Ishikawa (cell line): ENCODE measurements around the gene CPED1.

Source experiments
- CEBPB ChIP-seq: IDR thresholded peaks from 2 replicates; pipeline ENCODE4 v1.6.1; 2012
- CREB1 ChIP-seq: IDR thresholded peaks from 2 replicates; pipeline ENCODE4 v1.6.1; 2012; ENCODE audit warnings: low read depth
- EGR1 ChIP-seq: IDR thresholded peaks from 2 replicates; pipeline ENCODE4 v1.6.1; 2012
- EP300 ChIP-seq: IDR thresholded peaks from 2 replicates; pipeline ENCODE4 v1.6.1; 2012; ENCODE audit warnings: borderline replicate concordance
- FOXM1 ChIP-seq: IDR thresholded peaks from 2 replicates; pipeline ENCODE4 v1.6.1; 2012; ENCODE audit warnings: low read depth, borderline replicate concordance
- NFIC ChIP-seq: IDR thresholded peaks from 2 replicates; pipeline ENCODE4 v1.6.1; 2012
- RAD21 ChIP-seq: IDR thresholded peaks from 2 replicates; pipeline ENCODE4 v1.6.1; 2012; ENCODE audit warnings: low read depth
- REST ChIP-seq: IDR thresholded peaks from 2 replicates; pipeline ENCODE4 v1.6.1; 2012; ENCODE audit warnings: low read depth, mild to moderate bottlenecking
- TAF1 ChIP-seq: IDR thresholded peaks from 2 replicates; pipeline ENCODE4 v1.6.1; 2012; ENCODE audit warnings: low read depth, mild to moderate bottlenecking
- TCF12 ChIP-seq: IDR thresholded peaks from 2 replicates; pipeline ENCODE4 v1.6.1; 2012; ENCODE audit warnings: low read depth
- TEAD4 ChIP-seq: IDR thresholded peaks from 2 replicates; pipeline ENCODE4 v1.6.1; 2012
- USF1 ChIP-seq: IDR thresholded peaks from 2 replicates; pipeline ENCODE4 v1.6.1; 2012
- YY1 ChIP-seq: IDR thresholded peaks from 2 replicates; pipeline ENCODE4 v1.6.1; 2012; ENCODE audit warnings: low read depth
- ZBTB7A ChIP-seq: IDR thresholded peaks from 2 replicates; pipeline ENCODE4 v1.6.1; 2012; ENCODE audit warnings: low read depth
- TF ChIP-seq, protein P1 (sequence below): IDR thresholded peaks from 2 replicates; pipeline ENCODE4 v1.6.1; 2012

Gene CPED1

GRCh38 chr7:120942861-120943260 is 45.6 kb upstream of the CPED1 start:
- TF ChIP-seq CEBPB (no peak), REST (no peak), YY1 (no peak), CREB1 (no peak), EGR1 (no peak), ZBTB7A (no peak), USF1 (no peak), NFIC (no peak), TAF1 (no peak), EP300 (no peak), RAD21 (no peak), TCF12 (no peak), TEAD4 (no peak), FOXM1 (no peak)
- TF ChIP-seq, protein P1, sequence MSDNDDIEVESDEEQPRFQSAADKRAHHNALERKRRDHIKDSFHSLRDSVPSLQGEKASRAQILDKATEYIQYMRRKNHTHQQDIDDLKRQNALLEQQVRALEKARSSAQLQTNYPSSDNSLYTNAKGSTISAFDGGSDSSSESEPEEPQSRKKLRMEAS = no peak

DNA sequence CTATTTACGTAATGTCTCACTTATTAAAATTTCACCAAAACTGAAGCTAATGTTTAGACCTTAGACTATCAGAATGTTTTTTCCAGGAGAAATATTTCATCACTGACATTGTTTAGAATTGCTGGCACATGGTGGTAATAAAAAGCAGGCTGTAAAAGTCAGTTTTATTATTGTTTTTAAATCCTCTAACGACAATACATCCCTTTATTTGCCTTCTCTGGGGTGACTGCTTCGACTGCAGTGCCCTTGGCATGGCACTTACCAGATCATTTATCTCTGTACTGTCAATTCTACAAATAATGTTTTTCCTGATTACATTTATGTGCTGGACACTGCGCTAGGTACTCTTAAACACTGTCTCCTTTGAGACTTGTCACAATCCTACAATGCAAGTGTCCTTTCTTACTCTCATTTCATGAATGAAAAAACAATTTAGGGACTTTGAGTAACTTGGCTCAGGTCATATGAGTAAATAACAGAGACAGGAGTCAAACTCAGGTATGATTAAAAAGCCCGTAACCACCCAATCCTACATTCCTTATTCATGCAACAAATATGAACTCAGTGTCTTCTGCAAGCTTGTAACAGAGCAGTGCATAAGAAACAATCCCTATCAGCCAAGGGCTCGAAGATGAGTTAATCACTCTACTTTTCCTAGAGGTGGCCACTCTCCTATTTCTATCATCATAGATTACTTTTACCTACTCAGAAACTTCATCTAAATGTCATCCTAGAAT is 43.5 kb upstream of the CPED1 start:
- TF ChIP-seq NFIC (no peak), EGR1 (no peak), TAF1 (no peak), ZBTB7A (no peak), CEBPB (no peak), YY1 (no peak), TEAD4 (no peak)

DNA sequence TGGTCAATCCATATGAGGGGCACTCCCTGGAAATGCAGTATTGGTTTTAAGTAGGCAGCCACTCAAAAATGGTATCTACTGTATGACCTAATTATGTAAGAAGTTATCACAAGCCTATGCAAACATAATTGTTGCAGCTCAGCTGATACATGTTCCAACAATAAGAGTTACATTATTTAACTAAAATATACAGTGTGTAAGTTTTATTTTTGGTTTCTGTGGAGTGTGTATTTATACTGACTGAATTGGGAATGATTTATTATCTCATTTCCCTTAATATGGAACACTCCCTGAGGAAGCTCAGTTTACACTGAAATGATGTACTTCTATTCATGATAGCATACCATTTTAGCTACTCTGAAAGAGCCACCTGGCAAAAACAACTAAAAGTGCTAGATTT is 40.5 kb upstream of the CPED1 start:
- TF ChIP-seq EGR1 (no peak), TEAD4 (no peak), REST (no peak), RAD21 (no peak)
- TF ChIP-seq, protein P1 = no peak

DNA sequence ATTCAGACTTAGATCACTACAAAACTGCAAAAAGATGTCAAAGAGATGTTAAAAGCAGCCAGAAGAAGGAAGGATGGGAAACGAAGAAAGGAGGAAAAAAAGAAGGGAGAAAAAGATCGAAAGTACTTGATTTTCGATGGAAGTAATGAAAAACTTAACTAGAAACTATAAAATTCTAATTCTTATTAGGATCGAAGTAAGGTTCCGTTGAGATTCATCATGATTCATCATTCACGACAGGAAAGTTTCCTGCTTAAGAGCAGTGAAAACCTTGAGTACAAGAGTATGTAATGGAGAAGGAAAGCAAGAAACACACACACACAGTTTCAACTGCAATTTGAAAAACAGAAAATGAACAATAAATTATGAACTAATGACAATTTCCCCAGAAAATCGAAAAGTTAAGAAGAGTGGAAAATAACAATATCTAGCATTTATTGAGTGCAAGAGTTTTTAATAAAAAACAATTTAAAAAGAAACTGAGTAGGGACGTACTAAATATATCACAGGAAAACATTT is 39.1 kb upstream of the CPED1 start:
- TF ChIP-seq ZBTB7A = no peak
- no peak for TF ChIP-seq TAF1
- no peak for TF ChIP-seq TCF12
- no peak for TF ChIP-seq FOXM1
- TF ChIP-seq TEAD4 = no peak
- no peak for TF ChIP-seq RAD21
- TF ChIP-seq EP300 = no peak
- TF ChIP-seq, protein P1 = no peak
- no peak for TF ChIP-seq REST
- TF ChIP-seq NFIC = no peak
- no peak for TF ChIP-seq USF1
- TF ChIP-seq CREB1 = no peak
- no peak for TF ChIP-seq EGR1
- TF ChIP-seq CEBPB = no peak
- TF ChIP-seq YY1 = no peak
